Right atrium auricular region (tissue), 2 donors: Measurements from ENCODE around the gene ANKRD40. TPM values are rescaled to one million over a fixed set of nuclear protein-coding genes. Genes with fewer than 3 reads are reported as not detected.

Source experiments
- DNase-seq: peaks from one replicate; pipeline ENCODE4 v3.0.0-alpha.2; 2019; ENCODE audit warnings: low spot score
- H3K27ac ChIP-seq, 2 donors: fragments of 200-600 bp; sonication (generic); 1 replicate in 1 of 2; 2 replicates in 1 of 2; pipeline ENCODE4 v1.5.1; 2016 to 2019
- H3K27me3 ChIP-seq, 2 donors: fragments of 200-600 bp; sonication (generic); one replicate each; pipeline versions ENCODE4 v1.5.1 to v1.6.0; 2017 to 2019
- H3K36me3 ChIP-seq: fragments of 200-600 bp; sonication (generic); one replicate; pipeline ENCODE4 v1.5.1; 2016
- H3K4me1 ChIP-seq, 2 donors: fragments of 200-600 bp; sonication (generic); one replicate each; pipeline versions ENCODE4 v1.5.1 to v1.6.0; 2017 to 2019
- H3K4me3 ChIP-seq, 2 donors: fragments of 200-600 bp; sonication (generic); 1 replicate in 1 of 2; 2 replicates in 1 of 2; pipeline ENCODE4 v1.5.1; 2017 to 2019; ENCODE audit warnings: mild to moderate bottlenecking in 1 of 2, moderate library complexity in 1 of 2
- H3K9me3 ChIP-seq, 2 donors: fragments of 200-600 bp; sonication (generic); one replicate each; pipeline ENCODE4 v1.5.1; 2019
- CTCF ChIP-seq, 2 donors: fragments of 200-600 bp; sonication (generic); IDR thresholded peaks; one replicate each; pipeline ENCODE4 v1.5.1; 2019; ENCODE audit warnings: antibody characterized with exemption in 2 of 2
- total RNA-seq, 2 donors: library from RNA; depleted of rRNA; stranded (reverse); fragments of >200 nt; gene quantifications; one replicate each; pipeline ENCODE4 v1.1.0, GENCODE V29; 2016

Gene ANKRD40
- total RNA-seq, 2 donors from 2014 or later: 30.5 to 33.8 TPM

- H3K27ac ChIP-seq: no peak overlapping the region
- H3K9me3 ChIP-seq: no peaks in the 10 kb centered on the region
- H3K27me3 ChIP-seq: no peaks in the 10 kb centered on the region
- H3K36me3 ChIP-seq: peaks cover 83% of the 10 kb centered on the region
- TF ChIP-seq CTCF (IDR thresholded peaks at IDR 0.05): no peak
- peaks cover 0 to 19% of the 10 kb centered on the region in 2 donors for H3K4me1 ChIP-seq
- no peak for DNase-seq
- no peak overlapping the region for H3K4me3 ChIP-seq
These were observed 11.3 kb downstream of the ANKRD40 start for GRCh38 chr17:50696365-50696879.

- Histone ChIP-seq H3K4me1 (peaks cover 0 to 21% of the 10 kb centered on the region in 2 donors), H3K4me3 (no peak overlapping the region), H3K27ac (no peak overlapping the region), H3K9me3 (no peaks in the 10 kb centered on the region), H3K27me3 (no peaks in the 10 kb centered on the region), H3K36me3 (peaks cover 64% of the 10 kb centered on the region)
- no peak for TF ChIP-seq CTCF (IDR thresholded peaks at IDR 0.05)
- no peak for DNase-seq
These were observed 14.6 kb downstream of the ANKRD40 start for GRCh38 chr17:50693036-50693682.

- Histone ChIP-seq H3K36me3 (peaks cover 58% of the 10 kb centered on the region), H3K4me3 (no peak overlapping the region), H3K9me3 (no peaks in the 10 kb centered on the region), H3K4me1 (peaks cover 0 to 21% of the 10 kb centered on the region in 2 donors), H3K27ac (no peak overlapping the region), H3K27me3 (no peaks in the 10 kb centered on the region)
- no peak for TF ChIP-seq CTCF (IDR thresholded peaks at IDR 0.05)
- DNase-seq: no peak
These were observed 15.2 kb downstream of the ANKRD40 start for GRCh38 chr17:50692448-50693035.

- H3K27ac ChIP-seq: no peak overlapping the region
- DNase-seq: no peak
- H3K4me1 ChIP-seq: peaks cover 0 to 28% of the 10 kb centered on the region in 2 donors
- no peak overlapping the region for H3K4me3 ChIP-seq
- no peaks in the 10 kb centered on the region for H3K9me3 ChIP-seq
- H3K36me3 ChIP-seq: peaks cover 50% of the 10 kb centered on the region
- TF ChIP-seq CTCF (IDR thresholded peaks at IDR 0.05): no peak
- no peaks in the 10 kb centered on the region for H3K27me3 ChIP-seq
These were observed 15.9 kb downstream of the ANKRD40 start for GRCh38 chr17:50691550-50692447.

- no peak for DNase-seq
- H3K4me1 ChIP-seq: peaks cover 0 to 29% of the 10 kb centered on the region in 2 donors
- peaks cover 43% of the 10 kb centered on the region for H3K36me3 ChIP-seq
- H3K27ac ChIP-seq: no peak overlapping the region
- no peaks in the 10 kb centered on the region for H3K9me3 ChIP-seq
- H3K4me3 ChIP-seq: no peak overlapping the region
- TF ChIP-seq CTCF (IDR thresholded peaks at IDR 0.05): no peak
- no peaks in the 10 kb centered on the region for H3K27me3 ChIP-seq
These were observed 16.7 kb downstream of the ANKRD40 start for GRCh38 chr17:50690887-50691549.
